B cell (primary cell): ENCODE results near the gene MGMT. TPM values are rescaled to one million over a fixed set of nuclear protein-coding genes. Genes with fewer than 3 reads are reported as not detected.

Source experiments
- ATAC-seq: fragments of 200-7000 bp; cut with Tn5 transposase; one replicate; pipeline ENCODE4 v1.10.0; 2021; ENCODE audit warnings: low read depth, mild to moderate bottlenecking, moderate number of reproducible peaks, moderate library complexity
- CTCF ChIA-PET: fragments of 350-600 bp; sonication (Branson Sonifier 250); formaldehyde crosslinking; loops from one replicate; lab custom pipeline; 2021; ENCODE audit warnings: antibody characterized with exemption, inconsistent platforms; lab: Charles Lee
- POLR2A ChIA-PET: fragments of 350-600 bp; sonication (Branson Sonifier 250); formaldehyde crosslinking; loops from one replicate; lab custom pipeline; 2021; ENCODE audit warnings: antibody characterized with exemption; lab: Charles Lee
- DNase-seq: peaks from one replicate; pipeline ENCODE4 v3.0.0; 2013
- H2AFZ ChIP-seq: 2 replicates; pipeline ENCODE4 v1.6.1; 2012; ENCODE audit warnings: mild to moderate bottlenecking, low read depth, low read length; ENCODE audit not compliant: insufficient read depth, poor library complexity, severe bottlenecking
- H3K27ac ChIP-seq, 2 donors: 1 replicate in 1 of 2; 2 replicates in 1 of 2; pipeline ENCODE4 v1.5.1; 2012 to 2013; ENCODE audit warnings: low read length in 2 of 2, mild to moderate bottlenecking in 2 of 2, moderate library complexity in 1 of 2
- H3K27me3 ChIP-seq, 4 experiments: fragments of 200-600 bp in 1 of 4; sonication (generic) in 1 of 4; replicated peaks in 1 of 4; 1 replicate in 2 of 4; 2 replicates in 2 of 4; pipeline versions ENCODE4 v1.6.1 to v1.7.0; 2013 to 2016; ENCODE audit warnings: low read length in 3 of 4, mild to moderate bottlenecking in 2 of 4, mixed read lengths in 1 of 4, moderate library complexity in 1 of 4; ENCODE audit not compliant: insufficient read depth in 4 of 4, control insufficient read depth in 3 of 4; ENCODE audit errors: control extremely low read depth in 1 of 4
- H3K36me3 ChIP-seq, 2 experiments: replicated peaks in 1 of 2; 1 replicate in 1 of 2; 2 replicates in 1 of 2; pipeline versions ENCODE4 v1.6.1 to v1.7.1; 2013; ENCODE audit warnings: low read length in 1 of 2; ENCODE audit not compliant: insufficient read depth in 2 of 2, control insufficient read depth in 1 of 2; ENCODE audit errors: control extremely low read depth in 1 of 2, extremely low read depth in 1 of 2
- H3K4me1 ChIP-seq, 2 donors: fragments of 200-600 bp in 1 of 2; sonication (generic) in 1 of 2; 1 replicate in 1 of 2; 2 replicates in 1 of 2; pipeline versions ENCODE4 v1.5.1 to v1.6.1; 2013 to 2017; ENCODE audit warnings: low read length in 2 of 2; ENCODE audit not compliant: control insufficient read depth in 2 of 2, insufficient read depth in 2 of 2
- H3K4me2 ChIP-seq: replicated peaks from 2 replicates; pipeline ENCODE3; 2012; ENCODE audit warnings: mild to moderate bottlenecking, low read depth, low read length; ENCODE audit not compliant: poor library complexity, severe bottlenecking
- H3K4me3 ChIP-seq, 5 experiments: fragments of 200-600 bp in 1 of 5; sonication (generic) in 1 of 5; 1 replicate in 3 of 5; 2 replicates in 2 of 5; pipeline versions ENCODE4 v1.5.1 to v1.7.0; 2011 to 2016; ENCODE audit warnings: low read length in 4 of 5, mild to moderate bottlenecking in 4 of 5, low read depth in 2 of 5, control low read depth in 1 of 5, moderate library complexity in 1 of 5; ENCODE audit not compliant: insufficient read depth in 1 of 5; ENCODE audit errors: control extremely low read depth in 1 of 5, extremely low read depth in 1 of 5
- H3K79me2 ChIP-seq: fragments of 200-600 bp; sonication (generic); one replicate; pipeline ENCODE4 v1.6.0; 2016; ENCODE audit warnings: low read length; ENCODE audit not compliant: control insufficient read depth, insufficient read depth
- H3K9ac ChIP-seq: fragments of 200-600 bp; sonication (generic); 2 replicates; pipeline ENCODE4 v1.6.1; 2017; ENCODE audit warnings: mild to moderate bottlenecking, low read length, moderate library complexity
- H3K9me3 ChIP-seq, 3 donors: one replicate each; pipeline versions ENCODE4 v1.6.1 to v1.7.1; 2013; ENCODE audit warnings: low read length in 2 of 3; ENCODE audit not compliant: control insufficient read depth in 2 of 3, insufficient read depth in 1 of 3; ENCODE audit errors: control extremely low read depth in 1 of 3
- H4K20me1 ChIP-seq: 2 replicates; pipeline ENCODE4 v1.6.0; 2012; ENCODE audit warnings: mild to moderate bottlenecking, low read length; ENCODE audit not compliant: insufficient read depth, control insufficient read depth, poor library complexity, severe bottlenecking
- H3K27ac Mint-ChIP-seq: one replicate; pipeline ENCODE4 v1.8.0; 2021; ENCODE audit warnings: mixed read lengths
- H3K27me3 Mint-ChIP-seq: one replicate; pipeline ENCODE4 v1.8.0; 2021; ENCODE audit warnings: mixed read lengths
- H3K4me1 Mint-ChIP-seq: one replicate; pipeline ENCODE4 v1.8.0; 2021; ENCODE audit warnings: mixed read lengths
- H3K4me3 Mint-ChIP-seq: one replicate; pipeline ENCODE4 v1.8.0; 2021; ENCODE audit warnings: mixed read lengths
- H3K9me3 Mint-ChIP-seq: one replicate; pipeline ENCODE4 v1.8.0; 2022; ENCODE audit warnings: mixed read lengths; ENCODE audit not compliant: insufficient read depth
- EZH2 ChIP-seq: IDR thresholded peaks from 2 replicates; pipeline ENCODE4 v1.6.1; 2012; ENCODE audit warnings: borderline replicate concordance, low read depth, mild to moderate bottlenecking, moderate library complexity, low read length; ENCODE audit not compliant: insufficient read depth, poor library complexity, severe bottlenecking
- WGBS: methylation state at CpG from one replicate; pipeline ENCODE4 v1.1.5; 2013; ENCODE audit warnings: missing lambda C conversion rate; ENCODE audit not compliant: insufficient coverage; 5-methylcytosine and 5-hydroxymethylcytosine counted together
- intact Hi-C: fragments of 100-400 bp; cut with micrococcal nuclease; formaldehyde crosslinking; loops from one replicate; pipeline ENCODE4 v1.10.0; 2022
- polyA plus RNA-seq: library from polyadenylated mRNA; depleted of rRNA; stranded (reverse); fragments of >200 nt; gene quantifications from 2 replicates; pipeline ENCODE4 v1.2.3, GENCODE V29; 2012
- total RNA-seq, 2 donors: library from RNA; stranded (reverse); fragments of 120-200 nt in 1 of 2; gene quantifications; 1 replicate in 1 of 2; 2 replicates in 1 of 2; pipeline versions ENCODE4 v1.2.3 to v1.2.4, GENCODE V29; 2013 to 2022
- TF ChIP-seq, protein P1 (sequence below): fragments of 200-600 bp; IDR thresholded peaks from one replicate; pipeline ENCODE4 v1.8.0; 2022; ENCODE audit warnings: antibody characterized with exemption, mild to moderate bottlenecking

MGMT gene
- total and polyA plus RNA-seq, 2 donors (not counting 1 experiment from before 2014, with no cell fraction given) = 16.6 to 87.7 TPM

- H3K9ac ChIP-seq = no peak overlapping the region
These were observed 112.2 kb downstream of the MGMT start for GRCh38 chr10:129579228-129579627.

GRCh38 chr10:129580010-129580409 lies 113.0 kb downstream of the MGMT start:
- Histone ChIP-seq H3K9me3 (peaks cover 0 to 37% (median 0%) of the 10 kb centered on the region in 3 donors), H3K79me2 (no peaks in the 10 kb centered on the region), H3K9ac (no peak overlapping the region), H3K36me3 (no peaks in the 10 kb centered on the region), H3K27me3 (no peaks in the 10 kb centered on the region), H3K4me2 (no peak overlapping the region), H3K4me1 (no peaks in the 10 kb centered on the region), H3K27ac (no peak overlapping the region), H3K4me3 (no peak overlapping the region), H2AFZ (no peak overlapping the region), H4K20me1 (no peaks in the 10 kb centered on the region)
- intact Hi-C loops = no loop called here
- TF ChIP-seq, protein P1, sequence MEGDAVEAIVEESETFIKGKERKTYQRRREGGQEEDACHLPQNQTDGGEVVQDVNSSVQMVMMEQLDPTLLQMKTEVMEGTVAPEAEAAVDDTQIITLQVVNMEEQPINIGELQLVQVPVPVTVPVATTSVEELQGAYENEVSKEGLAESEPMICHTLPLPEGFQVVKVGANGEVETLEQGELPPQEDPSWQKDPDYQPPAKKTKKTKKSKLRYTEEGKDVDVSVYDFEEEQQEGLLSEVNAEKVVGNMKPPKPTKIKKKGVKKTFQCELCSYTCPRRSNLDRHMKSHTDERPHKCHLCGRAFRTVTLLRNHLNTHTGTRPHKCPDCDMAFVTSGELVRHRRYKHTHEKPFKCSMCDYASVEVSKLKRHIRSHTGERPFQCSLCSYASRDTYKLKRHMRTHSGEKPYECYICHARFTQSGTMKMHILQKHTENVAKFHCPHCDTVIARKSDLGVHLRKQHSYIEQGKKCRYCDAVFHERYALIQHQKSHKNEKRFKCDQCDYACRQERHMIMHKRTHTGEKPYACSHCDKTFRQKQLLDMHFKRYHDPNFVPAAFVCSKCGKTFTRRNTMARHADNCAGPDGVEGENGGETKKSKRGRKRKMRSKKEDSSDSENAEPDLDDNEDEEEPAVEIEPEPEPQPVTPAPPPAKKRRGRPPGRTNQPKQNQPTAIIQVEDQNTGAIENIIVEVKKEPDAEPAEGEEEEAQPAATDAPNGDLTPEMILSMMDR = no peak
- TF ChIP-seq EZH2 = no peak
- ChIA-PET POLR2A (no interaction called here), CTCF (no interaction called here)
- Mint-ChIP-seq H3K4me3 (no peak overlapping the region), H3K27me3 (no peaks in the 10 kb centered on the region), H3K27ac (no peak overlapping the region), H3K4me1 (no peaks in the 10 kb centered on the region), H3K9me3 (peaks cover 2% of the 10 kb centered on the region)
- DNase-seq (no peak), ATAC-seq (no peak)
- 95% methylated on average over 7 of the region's 13 CpGs for WGBS

More at GRCh38 chr10:129579228-129579627, 112.2 kb downstream of the MGMT start:
- Histone ChIP-seq H3K27ac (no peak overlapping the region), H3K36me3 (no peaks in the 10 kb centered on the region), H4K20me1 (no peaks in the 10 kb centered on the region), H3K4me2 (no peak overlapping the region), H3K9me3 (peaks cover 0 to 33% (median 0%) of the 10 kb centered on the region in 3 donors), H3K4me3 (no peak overlapping the region), H3K27me3 (no peaks in the 10 kb centered on the region), H3K4me1 (no peaks in the 10 kb centered on the region), H2AFZ (no peak overlapping the region), H3K79me2 (no peaks in the 10 kb centered on the region)
- TF ChIP-seq EZH2 = no peak
- TF ChIP-seq, protein P1 = no peak
- 97% methylated on average over 12 of the region's 12 CpGs for WGBS
- ATAC-seq (no peak), DNase-seq (no peak)
- intact Hi-C loops = no loop called here
- Mint-ChIP-seq H3K4me3 (no peak overlapping the region), H3K9me3 (no peaks in the 10 kb centered on the region), H3K4me1 (no peaks in the 10 kb centered on the region), H3K27me3 (no peaks in the 10 kb centered on the region), H3K27ac (no peak overlapping the region)
- POLR2A ChIA-PET = no interaction called here
- CTCF ChIA-PET = no interaction called here
